ENCODE data around the gene SLC6A19. TPM values are rescaled to one million over a fixed set of nuclear protein-coding genes. Genes with fewer than 3 reads are reported as not detected.

Gene SLC6A19
- total and polyA plus RNA-seq, 2 of the 4 experiments (the other 2 are of a cell fraction), result not detected

DNA sequence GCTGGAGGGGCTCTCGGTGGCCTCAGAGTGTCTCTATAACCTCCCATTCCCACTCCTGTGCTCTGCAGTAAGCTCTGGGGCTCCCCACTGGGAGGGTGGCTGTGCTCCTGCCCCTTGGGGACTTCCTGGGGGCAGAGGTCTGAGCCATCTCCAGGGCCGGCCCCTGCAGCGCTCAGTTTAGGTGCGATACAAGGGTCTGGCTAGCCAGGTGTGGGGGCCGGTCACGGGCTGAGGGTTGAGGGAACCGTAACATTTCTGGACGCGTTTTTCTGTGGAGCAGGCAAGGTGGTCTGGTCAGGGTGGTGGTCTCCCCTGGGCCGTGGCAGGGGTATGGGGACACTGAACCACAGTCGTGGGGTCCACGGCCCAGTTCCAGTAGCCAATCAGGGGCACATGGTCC, 38.0 kb upstream of the SLC6A19 start:
- Histone ChIP-seq H4K8ac (ENCODE audit: low read depth in 2 of 2, low read length in 2 of 2) (no peak overlapping the region), H4K91ac (ENCODE audit: insufficient read depth, low read depth, low read length) (no peak overlapping the region), H3K9ac (ENCODE audit: low read depth, low read length) (no peak overlapping the region), H3K23ac (ENCODE audit: low read depth, low read length) (no peak overlapping the region), H2AK9ac (replicated peaks; ENCODE audit: low read depth, low read length, poor library complexity) (no peak overlapping the region), H3K9me1 (ENCODE audit: insufficient read depth, low read length) (no peaks in the 10 kb centered on the region), H2BK15ac (ENCODE audit: low read depth, low read length) (no peak overlapping the region), H3K14ac (replicated peaks; ENCODE audit: low read depth, low read length) (no peak overlapping the region), H3K9me3 (ENCODE audit: control insufficient read depth, insufficient read depth, low read length) (no peaks in the 10 kb centered on the region), H2BK20ac (ENCODE audit: low read depth, low read length) (no peak overlapping the region), H2AK5ac (ENCODE audit: low read depth, low read length) (no peak overlapping the region), H3K18ac (ENCODE audit: low read depth, low read length) (no peak overlapping the region), H2BK5ac (ENCODE audit: low read depth, low read length, poor library complexity, severe bottlenecking) (no peak overlapping the region), H3K4ac (ENCODE audit: low read depth, low read length) (no peak overlapping the region), H4K20me1 (ENCODE audit: insufficient read depth, low read length) (0 out of 2 replicates have a peak, but pooled peaks cover 4% of the 10 kb centered on the region), H3K27ac (ENCODE audit: insufficient read depth, low read length) (no peak overlapping the region), H3K56ac (ENCODE audit: extremely low read depth, insufficient read depth, low read length) (no peak overlapping the region), H3K4me2 (ENCODE audit: low read depth, low read length) (no peak overlapping the region), H4K5ac (ENCODE audit: low read depth, low read length) (no peak overlapping the region), H2AFZ (replicated peaks; ENCODE audit: low read length, poor library complexity) (peak overlapping the region; percentile 11), H3K4me1 (ENCODE audit: control insufficient read depth, insufficient read depth, low read length) (peaks cover 2% of the 10 kb centered on the region; the same call in 1 of the 2 replicates), H3K4me3 (ENCODE audit: insufficient read depth, low read depth, low read length) (no peak overlapping the region), H3K36me3 (ENCODE audit: control insufficient read depth, insufficient read depth, low read length) (no peaks in the 10 kb centered on the region), H3K27me3 (ENCODE audit: control insufficient read depth, insufficient read depth, low read length) (peaks cover 32% of the 10 kb centered on the region; the same call in 1 of the 2 replicates), H3K79me1 (ENCODE audit: low read depth in 1 of 2, low read length in 2 of 2) (no peaks in the 10 kb centered on the region), H2BK120ac (ENCODE audit: low read depth, low read length) (no peak overlapping the region)
- dilution Hi-C loops (cut with HindIII; ENCODE audit: low sequenced_read_pairs, unreplicated experiment) (no loop called here), in situ Hi-C loops (cut with MboI; ENCODE audit: low sequenced_read_pairs) (no loop called here), intact Hi-C loops (cut with micrococcal nuclease) (no loop called here)
- POLR2A ChIA-PET (ENCODE audit: unreplicated experiment), result no interaction called here
- DNase-seq, result no peak
- ATAC-seq (ENCODE audit: low read depth), result no peak
- BruUV-seq (replicated peaks), result no TSS peak
- no peak for TF ChIP-seq MAZ (IDR thresholded peaks at IDR 0.05; ENCODE audit: borderline replicate concordance, low read depth, low read length)
- TF ChIP-seq BHLHE40 (IDR thresholded peaks at IDR 0.05; ENCODE audit: low read depth, low read length), result no peak
- TF ChIP-seq MXI1 (IDR thresholded peaks at IDR 0.05; ENCODE audit: borderline replicate concordance, low read depth, low read length), result no peak
- TF ChIP-seq, protein P1, sequence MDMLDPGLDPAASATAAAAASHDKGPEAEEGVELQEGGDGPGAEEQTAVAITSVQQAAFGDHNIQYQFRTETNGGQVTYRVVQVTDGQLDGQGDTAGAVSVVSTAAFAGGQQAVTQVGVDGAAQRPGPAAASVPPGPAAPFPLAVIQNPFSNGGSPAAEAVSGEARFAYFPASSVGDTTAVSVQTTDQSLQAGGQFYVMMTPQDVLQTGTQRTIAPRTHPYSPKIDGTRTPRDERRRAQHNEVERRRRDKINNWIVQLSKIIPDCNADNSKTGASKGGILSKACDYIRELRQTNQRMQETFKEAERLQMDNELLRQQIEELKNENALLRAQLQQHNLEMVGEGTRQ (IDR thresholded peaks at IDR 0.05; ENCODE audit: low read depth, low read length), result no peak
- TF ChIP-seq SMC3 (IDR thresholded peaks at IDR 0.05; ENCODE audit: low read depth, low read length), result no peak
- no peak for TF ChIP-seq NFE2L2 (IDR thresholded peaks at IDR 0.05; ENCODE audit: low read depth, low read length)
- TF ChIP-seq, protein P2, sequence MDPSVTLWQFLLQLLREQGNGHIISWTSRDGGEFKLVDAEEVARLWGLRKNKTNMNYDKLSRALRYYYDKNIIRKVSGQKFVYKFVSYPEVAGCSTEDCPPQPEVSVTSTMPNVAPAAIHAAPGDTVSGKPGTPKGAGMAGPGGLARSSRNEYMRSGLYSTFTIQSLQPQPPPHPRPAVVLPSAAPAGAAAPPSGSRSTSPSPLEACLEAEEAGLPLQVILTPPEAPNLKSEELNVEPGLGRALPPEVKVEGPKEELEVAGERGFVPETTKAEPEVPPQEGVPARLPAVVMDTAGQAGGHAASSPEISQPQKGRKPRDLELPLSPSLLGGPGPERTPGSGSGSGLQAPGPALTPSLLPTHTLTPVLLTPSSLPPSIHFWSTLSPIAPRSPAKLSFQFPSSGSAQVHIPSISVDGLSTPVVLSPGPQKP (IDR thresholded peaks at IDR 0.05; ENCODE audit: borderline replicate concordance, low read depth, low read length), result no peak
- 100% methylated on average over 2 of the region's 12 CpGs; no CpG with 5 or more reads in 1 of the 2 experiments for WGBS, 2 experiments (ENCODE audit: extremely low coverage in 2 of 2, insufficient read length in 1 of 2)
- CTCF ChIA-PET, result no interaction called here

Data from IMR-90 (cell line).